GM19395 (cell line): Measurements from ENCODE around the gene LINC00237.

Source experiments
- ATAC-seq: cut with Tn5 transposase; IDR thresholded peaks from one replicate; pipeline ENCODE4 v1.9.1; 2021; ENCODE audit warnings: mild to moderate bottlenecking, moderate library complexity; ENCODE audit not compliant: unreplicated experiment

Gene LINC00237

DNA sequence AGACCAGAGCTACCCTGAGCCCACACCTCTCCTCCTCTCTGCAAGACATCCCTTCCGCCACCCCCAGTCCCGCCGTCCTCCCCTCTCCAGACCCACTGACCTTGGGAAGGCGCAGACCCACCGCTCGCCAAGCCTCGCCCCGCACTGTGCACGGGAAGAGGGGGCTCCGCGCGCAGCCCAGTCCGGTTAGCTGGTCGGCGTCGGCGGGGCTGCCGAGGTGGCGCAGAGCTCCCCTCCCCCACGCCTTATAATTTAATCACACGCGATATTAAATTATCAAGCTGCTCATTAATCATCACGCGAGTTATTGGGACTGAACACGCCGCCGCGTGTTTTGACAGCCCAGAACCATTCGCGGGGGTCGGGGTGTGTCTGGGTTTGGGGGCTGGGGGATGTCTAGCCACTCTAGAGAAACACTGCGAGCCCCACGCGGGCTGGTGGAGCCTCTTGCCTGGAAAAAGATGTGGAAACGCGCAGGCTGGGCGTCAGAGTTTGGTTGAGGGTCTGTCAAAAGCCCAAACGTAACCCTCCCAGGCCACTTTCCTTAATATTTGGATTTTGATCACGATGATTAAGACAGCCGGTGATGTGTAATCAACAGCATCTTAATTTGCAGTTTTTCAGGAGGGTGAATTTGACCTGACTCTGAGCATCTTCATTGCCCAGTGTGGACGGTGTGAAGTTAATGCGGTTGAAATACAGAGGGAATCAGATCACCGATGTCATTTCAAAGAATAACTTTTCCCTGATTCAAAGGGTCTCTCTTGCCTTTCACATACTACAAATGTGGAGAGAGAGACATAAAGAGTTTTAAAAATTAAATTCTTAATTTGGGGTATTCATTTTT, at the start of gene LINC00237:
Gene LINC00237, minus strand, starts transcription at position 188 of the 847 bp plus-strand sequence.
- ATAC-seq, result no peak

DNA sequence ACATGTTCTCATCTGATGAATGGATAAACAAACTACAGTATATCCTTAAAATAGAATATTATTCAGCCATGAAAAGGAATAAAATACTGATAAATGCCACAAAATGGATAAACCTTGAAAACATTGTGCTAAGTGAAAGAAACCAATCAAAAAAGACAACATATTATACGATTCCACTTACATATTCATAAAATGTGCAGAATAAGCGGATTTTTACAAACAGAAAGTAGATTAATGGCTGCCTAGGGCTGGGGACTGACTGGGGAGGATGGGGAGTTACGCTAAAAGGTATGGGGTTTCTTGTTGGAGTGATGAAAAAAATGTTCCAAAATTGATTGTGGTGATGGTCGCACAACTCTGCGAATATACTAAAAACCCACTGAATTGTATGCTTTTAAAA, 49.1 kb upstream of the LINC00237 start:
- ATAC-seq, result no peak

DNA sequence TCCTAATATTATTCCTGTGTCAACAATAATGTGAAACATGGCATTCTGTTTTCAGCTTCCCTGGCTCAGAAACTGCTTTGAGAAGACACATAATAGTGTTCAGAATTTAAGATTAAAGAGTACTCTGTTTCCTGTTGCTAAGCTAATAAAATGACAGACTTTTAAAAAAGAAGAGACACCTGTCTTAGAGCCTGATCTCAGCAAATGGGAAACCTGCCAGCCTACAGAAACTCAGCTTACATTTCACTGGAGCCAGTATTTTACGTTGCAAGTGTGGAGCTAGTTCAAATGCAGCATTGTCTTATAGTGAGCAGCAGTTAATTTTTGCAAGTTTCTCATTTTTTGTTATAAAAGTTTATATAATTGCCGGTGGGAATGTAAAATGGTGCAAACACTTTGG, 48.5 kb upstream of the LINC00237 start:
- no peak for ATAC-seq

GRCh38 chr20:21151791-21152190, 45.6 kb upstream of the LINC00237 start:
- no peak for ATAC-seq

DNA sequence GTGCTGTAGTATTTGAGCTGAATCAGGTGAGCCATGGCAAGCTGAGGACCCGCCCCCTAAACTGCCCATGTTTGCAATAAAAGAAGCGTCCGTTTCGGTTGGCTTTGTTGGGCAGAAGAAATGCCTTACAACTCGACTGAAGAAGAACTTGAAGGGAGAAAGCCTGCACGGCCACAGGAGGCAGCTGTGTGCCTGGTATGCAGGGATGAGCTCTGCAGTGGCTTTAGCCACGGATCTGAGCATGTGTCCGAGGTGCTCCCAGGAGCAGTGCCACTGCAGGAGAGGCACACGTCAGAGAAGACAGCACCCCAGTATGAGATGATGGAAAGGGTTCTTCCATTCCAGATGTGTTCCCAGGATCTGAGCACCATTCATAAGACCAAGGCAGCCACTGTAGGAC, 43.2 kb upstream of the LINC00237 start:
- no peak for ATAC-seq

GRCh38 chr20:21147593-21147992, 41.4 kb upstream of the LINC00237 start:
- ATAC-seq, result no peak

DNA sequence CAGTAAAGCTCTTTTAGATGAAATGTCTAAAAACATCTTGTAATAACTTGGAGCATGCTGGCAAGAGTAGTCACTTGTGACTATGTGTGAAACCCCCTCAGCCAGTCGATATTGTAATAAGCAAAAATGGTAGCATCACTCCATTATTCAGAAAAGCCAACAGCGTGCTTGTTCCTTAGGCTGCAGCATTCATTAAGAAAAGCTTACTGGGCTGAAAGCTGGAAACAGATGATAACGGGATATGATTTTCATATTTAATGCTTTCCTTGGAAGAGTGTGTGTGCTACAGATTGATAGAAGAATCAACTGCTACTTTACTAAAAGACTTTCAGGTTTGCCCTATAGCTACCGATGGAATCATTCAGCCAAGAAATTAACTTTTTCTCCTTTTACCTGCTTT, 40.1 kb upstream of the LINC00237 start:
- ATAC-seq, result no peak

DNA sequence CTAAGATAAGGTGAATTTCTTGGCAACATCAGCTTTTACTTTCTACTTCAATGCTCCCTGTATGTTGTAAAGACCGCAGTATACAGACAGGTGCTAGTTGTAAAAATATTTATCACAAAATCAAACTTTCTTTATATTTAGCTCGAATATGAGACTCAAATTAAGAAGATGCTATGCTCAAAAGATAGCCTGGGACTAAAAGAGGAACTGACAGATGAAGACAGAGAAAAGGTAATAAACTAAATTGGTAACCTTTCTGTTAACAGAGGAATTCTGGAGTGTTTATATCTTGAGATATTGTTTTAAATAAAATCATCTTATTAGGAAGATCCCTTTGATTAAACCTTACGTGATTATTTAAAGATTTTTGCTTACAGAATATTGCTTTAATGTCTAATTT, 39.3 kb upstream of the LINC00237 start:
- ATAC-seq, result no peak

- ATAC-seq, result no peak
Observed at GRCh38 chr20:21143194-21143890, 37.2 kb upstream of the LINC00237 start.

GRCh38 chr20:21141825-21142224, 35.7 kb upstream of the LINC00237 start:
- ATAC-seq, result no peak

GRCh38 chr20:21139881-21140566, 33.9 kb upstream of the LINC00237 start:
- no peak for ATAC-seq

DNA sequence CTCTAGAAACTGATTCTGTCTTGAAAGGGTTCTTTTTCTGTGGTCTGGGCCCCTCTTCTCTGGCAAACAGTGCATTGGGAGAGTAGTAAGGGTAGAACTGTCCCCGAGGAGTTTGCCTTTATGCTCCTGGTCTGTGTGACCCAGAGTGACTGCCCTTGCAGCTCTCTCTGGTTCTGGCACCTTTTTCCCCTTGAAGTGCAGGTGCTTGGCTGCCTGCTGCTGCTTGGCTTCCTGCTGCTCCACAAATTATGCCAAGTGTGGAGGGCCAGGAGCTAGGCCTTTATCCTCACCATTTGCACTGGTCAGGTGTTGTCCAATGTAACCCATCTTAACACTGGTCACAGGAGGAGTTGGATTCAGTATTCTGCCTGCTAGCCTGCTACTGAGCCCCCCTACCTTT, 30.9 kb upstream of the LINC00237 start:
- no peak for ATAC-seq

DNA sequence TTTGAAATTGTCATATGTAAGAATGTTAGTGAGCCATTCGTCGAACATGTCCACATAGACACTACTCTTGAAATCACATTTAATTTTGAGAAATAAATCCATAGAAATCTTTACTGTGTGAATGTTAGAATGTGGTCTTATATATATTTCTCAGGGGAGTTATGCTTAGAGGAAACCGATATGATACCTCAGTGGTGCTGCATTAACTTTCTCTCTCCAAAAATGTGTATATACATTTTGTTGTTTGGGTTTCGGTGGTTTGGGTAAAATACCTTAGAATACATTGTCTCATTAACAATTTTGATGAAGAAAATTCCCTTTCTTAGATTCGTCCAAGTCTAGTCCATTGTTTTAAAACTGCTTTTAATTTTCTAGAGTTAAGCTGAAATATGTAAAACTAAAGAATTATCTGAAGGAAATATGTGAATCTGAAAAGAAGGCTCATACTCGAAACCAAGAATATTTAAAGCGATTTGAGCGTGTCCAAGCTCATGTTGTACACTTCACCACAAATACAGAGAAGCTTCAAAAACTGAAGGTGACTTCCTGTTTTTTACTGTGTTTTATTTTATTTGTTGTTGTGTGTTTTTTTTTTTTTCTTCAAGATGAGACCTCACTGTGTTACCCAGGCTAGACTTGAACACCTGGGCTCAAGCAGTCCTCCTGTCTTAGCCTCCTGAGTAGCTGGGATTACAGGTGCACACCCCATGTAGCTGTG, 30.0 kb upstream of the LINC00237 start:
- peak; percentile 82 for ATAC-seq

- ATAC-seq, result no peak
Observed at GRCh38 chr20:21134883-21135493, 28.8 kb upstream of the LINC00237 start.

DNA sequence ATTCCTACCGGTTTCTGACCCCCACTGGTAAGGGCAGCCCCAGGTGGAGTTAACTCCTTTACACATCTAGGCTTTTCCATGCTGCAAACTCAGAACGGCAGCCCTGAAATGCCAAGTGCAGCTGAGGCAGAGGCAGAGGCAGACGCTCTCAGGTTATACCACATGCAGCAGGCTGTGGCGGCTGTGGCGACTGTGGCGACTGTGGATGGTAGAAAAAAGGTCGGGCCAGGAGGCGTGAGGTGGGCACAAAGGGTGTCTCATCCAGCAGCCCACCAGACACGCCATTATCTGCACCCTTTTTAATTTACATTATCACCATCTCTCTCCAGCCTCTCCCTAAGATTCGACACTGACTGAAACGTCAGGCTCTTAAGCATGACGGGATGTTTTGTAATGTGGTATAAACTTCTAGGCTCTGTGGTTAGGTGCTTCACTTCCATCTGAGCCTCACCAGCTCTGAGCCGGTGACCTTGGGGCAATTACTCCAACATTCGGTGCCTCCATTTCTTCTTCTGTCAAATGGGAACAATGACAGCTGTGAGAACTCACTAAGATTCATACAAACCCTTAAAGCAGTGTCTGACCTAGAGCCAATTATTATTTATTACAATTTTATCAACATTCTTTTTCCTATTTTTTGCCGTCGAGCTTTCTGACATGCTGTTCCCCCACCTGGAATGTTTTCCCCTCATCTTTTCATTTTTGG, 27.9 kb upstream of the LINC00237 start:
- ATAC-seq, result no peak

GRCh38 chr20:21133404-21133803, 27.2 kb upstream of the LINC00237 start:
- ATAC-seq, result no peak

GRCh38 chr20:21129861-21130260, 23.7 kb upstream of the LINC00237 start:
- no peak for ATAC-seq

GRCh38 chr20:21127201-21127981, 21.2 kb upstream of the LINC00237 start:
- ATAC-seq, result no peak

DNA sequence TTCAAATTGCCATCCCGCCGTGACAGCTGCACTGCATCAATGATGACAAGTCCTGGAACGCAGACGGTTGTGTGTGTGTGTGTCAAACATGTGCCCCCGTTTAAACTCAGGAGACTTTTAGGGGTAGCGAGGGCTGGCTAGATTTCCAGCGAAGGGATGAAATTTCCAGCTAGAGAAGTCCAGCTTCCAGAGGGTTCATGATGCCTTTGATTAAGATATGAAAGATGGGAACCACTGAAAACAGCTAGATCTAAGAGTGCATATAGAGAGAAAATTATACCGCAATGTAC, 20.4 kb upstream of the LINC00237 start:
- ATAC-seq, result no peak
